DOHH2 (cell line): ENCODE data around the gene METTL22.
A peak's percentile ranks its signal among the peaks of the same experiment; 100 is the strongest.

Experiments used
- H3F3A ChIP-seq: fragments of 200-600 bp; sonication (generic), shearing (Covaris generic); 2 replicates; pipeline ENCODE4 v1.6.0; 2016; ENCODE audit warnings: antibody characterized with exemption, mild to moderate bottlenecking; ENCODE audit not compliant: control insufficient read depth, insufficient read depth
- H3K27ac ChIP-seq: fragments of 200-600 bp; sonication (generic); 2 replicates; pipeline ENCODE4 v1.5.1; 2014; ENCODE audit warnings: low read depth, mild to moderate bottlenecking, low read length, moderate library complexity
- H3K27me3 ChIP-seq: fragments of 200-600 bp; sonication (generic); 2 replicates; pipeline ENCODE4 v1.6.1; 2014; ENCODE audit warnings: mild to moderate bottlenecking, low read length, mixed read lengths; ENCODE audit not compliant: control insufficient read depth
- H3K36me3 ChIP-seq: fragments of 200-600 bp; sonication (generic); 2 replicates; pipeline ENCODE4 v1.6.1; 2014; ENCODE audit warnings: mild to moderate bottlenecking, low read length, moderate library complexity, mixed read lengths; ENCODE audit not compliant: control insufficient read depth
- H3K4me1 ChIP-seq: fragments of 200-600 bp; sonication (generic); 2 replicates; pipeline ENCODE4 v1.6.1; 2014; ENCODE audit warnings: mild to moderate bottlenecking, low read length, mixed read lengths; ENCODE audit not compliant: control insufficient read depth
- H3K4me2 ChIP-seq: fragments of 200-600 bp; sonication (generic); 2 replicates; pipeline ENCODE4 v1.6.0; 2014; ENCODE audit warnings: mild to moderate bottlenecking, low read length, moderate library complexity
- H3K4me3 ChIP-seq: fragments of 200-600 bp; sonication (generic); 2 replicates; pipeline ENCODE4 v1.5.1; 2014; ENCODE audit warnings: mild to moderate bottlenecking, low read length, mixed read lengths
- H3K79me2 ChIP-seq: fragments of 200-600 bp; sonication (generic); 2 replicates; pipeline ENCODE4 v1.6.1; 2014; ENCODE audit warnings: mild to moderate bottlenecking, low read length, mixed read lengths; ENCODE audit not compliant: control insufficient read depth
- H3K9me2 ChIP-seq: fragments of 200-600 bp; sonication (generic); replicated peaks from 2 replicates; pipeline ENCODE4 v1.6.1; 2014; ENCODE audit warnings: mild to moderate bottlenecking, low read length, mixed read lengths; ENCODE audit not compliant: control insufficient read depth
- H3K9me3 ChIP-seq: fragments of 200-600 bp; sonication (generic); 2 replicates; pipeline ENCODE4 v1.6.1; 2014; ENCODE audit warnings: antibody characterized with exemption, low read length, mixed read lengths; ENCODE audit not compliant: control insufficient read depth, insufficient read depth
- H4K20me1 ChIP-seq: fragments of 200-600 bp; sonication (generic); 2 replicates; pipeline ENCODE4 v1.6.0; 2014; ENCODE audit warnings: low read depth, mild to moderate bottlenecking, antibody characterized with exemption, low read length, moderate library complexity; ENCODE audit not compliant: control insufficient read depth, insufficient read depth
- EZH2phosphoT487 ChIP-seq: fragments of 200-600 bp; sonication (generic); IDR thresholded peaks from 2 replicates; pipeline ENCODE4 v1.6.1; 2017; ENCODE audit warnings: borderline replicate concordance, mild to moderate bottlenecking, antibody characterized with exemption, low read length, moderate library complexity, mixed read lengths
- TF ChIP-seq, protein P1 (sequence below): fragments of 200-600 bp; sonication (generic); IDR thresholded peaks from one replicate; pipeline ENCODE4 v1.5.1; 2014; ENCODE audit warnings: antibody characterized with exemption, mild to moderate bottlenecking, low read depth, low read length; ENCODE audit not compliant: poor library complexity, severe bottlenecking

METTL22 gene

DNA sequence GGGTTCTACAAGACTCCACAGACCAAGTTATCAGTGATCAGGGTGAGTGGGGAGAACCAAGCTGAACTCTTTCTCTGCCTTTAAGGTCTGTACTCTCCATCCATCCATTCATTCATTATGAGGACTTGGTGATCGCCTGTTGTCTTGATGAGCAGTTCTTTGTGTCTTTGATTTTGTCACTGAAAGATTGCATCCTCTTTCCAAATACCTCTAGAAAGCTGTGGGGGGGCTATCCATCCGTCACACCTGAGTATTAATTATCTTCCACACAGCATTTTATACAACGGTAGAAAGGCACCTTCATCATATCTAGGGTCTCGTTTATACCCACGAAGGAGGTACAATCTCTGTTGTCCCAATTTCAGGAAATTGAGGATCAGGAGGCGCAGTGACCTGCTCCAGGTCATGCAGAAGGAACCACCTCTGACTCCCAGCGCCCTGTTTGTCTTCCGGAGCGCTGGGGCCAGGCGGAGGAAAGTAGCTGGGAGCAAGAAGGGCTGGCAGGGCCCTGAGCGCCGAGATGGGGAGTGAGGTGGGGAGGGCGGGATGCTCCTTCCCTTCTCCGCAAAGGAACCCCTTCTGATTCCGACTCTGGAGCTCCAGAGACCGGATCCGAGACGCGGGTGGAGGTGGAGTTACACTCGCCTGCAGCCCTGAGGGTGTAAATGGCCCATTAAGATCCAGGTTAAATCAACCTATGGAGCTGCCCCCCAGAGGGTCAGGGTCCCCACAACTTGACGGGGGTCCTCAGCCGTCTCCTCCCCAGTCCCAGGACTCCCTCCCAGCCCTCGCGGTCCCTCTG, 52.3 kb downstream of the METTL22 start:
- peak overlapping the region; percentile 81 for H3K4me3 ChIP-seq

DNA sequence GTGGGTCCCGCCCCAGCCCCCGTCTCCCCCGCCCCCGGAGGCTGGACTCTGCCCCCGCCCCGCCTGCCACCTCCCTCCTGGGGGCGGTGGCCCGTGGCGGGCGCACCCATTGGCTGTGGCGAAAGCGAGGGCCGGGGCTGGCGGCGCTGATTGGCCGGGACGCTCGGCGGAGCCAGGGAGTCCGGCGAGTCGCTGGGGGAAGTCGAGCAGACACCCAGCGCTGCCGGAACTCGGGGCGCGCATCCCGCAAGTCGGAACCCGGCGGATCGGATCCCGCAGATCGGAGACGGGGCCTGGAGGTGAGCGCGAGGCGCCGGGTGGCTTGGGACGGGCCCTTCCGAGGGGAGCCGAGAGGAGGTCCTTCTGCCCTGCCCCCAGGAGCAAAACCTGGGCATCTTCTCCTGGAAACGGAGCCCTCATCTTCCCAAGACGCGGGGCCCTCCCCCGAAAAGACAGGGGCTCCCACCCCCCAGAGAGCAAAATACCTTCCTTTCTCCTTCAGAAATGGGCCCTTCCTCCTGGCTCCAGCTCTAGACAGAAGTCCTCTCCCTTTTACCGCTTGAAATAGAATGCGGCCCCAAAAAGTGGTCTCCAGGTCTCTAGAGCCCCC, 53.0 kb downstream of the METTL22 start, which contains the start of gene ABAT:
Gene ABAT (plus strand): TSS at position 205 of the 610 bp plus-strand sequence. CDS start 61,123 bp downstream, outside the sequence.
- peaks cover 26% of the 10 kb centered on the region for H3K27me3 ChIP-seq
- TF ChIP-seq, protein P1, sequence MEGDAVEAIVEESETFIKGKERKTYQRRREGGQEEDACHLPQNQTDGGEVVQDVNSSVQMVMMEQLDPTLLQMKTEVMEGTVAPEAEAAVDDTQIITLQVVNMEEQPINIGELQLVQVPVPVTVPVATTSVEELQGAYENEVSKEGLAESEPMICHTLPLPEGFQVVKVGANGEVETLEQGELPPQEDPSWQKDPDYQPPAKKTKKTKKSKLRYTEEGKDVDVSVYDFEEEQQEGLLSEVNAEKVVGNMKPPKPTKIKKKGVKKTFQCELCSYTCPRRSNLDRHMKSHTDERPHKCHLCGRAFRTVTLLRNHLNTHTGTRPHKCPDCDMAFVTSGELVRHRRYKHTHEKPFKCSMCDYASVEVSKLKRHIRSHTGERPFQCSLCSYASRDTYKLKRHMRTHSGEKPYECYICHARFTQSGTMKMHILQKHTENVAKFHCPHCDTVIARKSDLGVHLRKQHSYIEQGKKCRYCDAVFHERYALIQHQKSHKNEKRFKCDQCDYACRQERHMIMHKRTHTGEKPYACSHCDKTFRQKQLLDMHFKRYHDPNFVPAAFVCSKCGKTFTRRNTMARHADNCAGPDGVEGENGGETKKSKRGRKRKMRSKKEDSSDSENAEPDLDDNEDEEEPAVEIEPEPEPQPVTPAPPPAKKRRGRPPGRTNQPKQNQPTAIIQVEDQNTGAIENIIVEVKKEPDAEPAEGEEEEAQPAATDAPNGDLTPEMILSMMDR: no peak
- TF ChIP-seq EZH2phosphoT487: no peak

More for the DNA sequence above, 52.3 kb downstream of the METTL22 start:
- Histone ChIP-seq H3K36me3 (no peaks in the 10 kb centered on the region), H4K20me1 (no peaks in the 10 kb centered on the region), H3K9me3 (no peaks in the 10 kb centered on the region), H3K4me2 (peak overlapping the region; percentile 88), H3K79me2 (no peaks in the 10 kb centered on the region), H3K4me1 (peaks cover 12% of the 10 kb centered on the region), H3F3A (no peaks in the 10 kb centered on the region), H3K27me3 (peaks cover 25% of the 10 kb centered on the region), H3K27ac (no peak overlapping the region), H3K9me2 (no peaks in the 10 kb centered on the region)
- no peak for TF ChIP-seq EZH2phosphoT487
- TF ChIP-seq, protein P1: no peak

DNA sequence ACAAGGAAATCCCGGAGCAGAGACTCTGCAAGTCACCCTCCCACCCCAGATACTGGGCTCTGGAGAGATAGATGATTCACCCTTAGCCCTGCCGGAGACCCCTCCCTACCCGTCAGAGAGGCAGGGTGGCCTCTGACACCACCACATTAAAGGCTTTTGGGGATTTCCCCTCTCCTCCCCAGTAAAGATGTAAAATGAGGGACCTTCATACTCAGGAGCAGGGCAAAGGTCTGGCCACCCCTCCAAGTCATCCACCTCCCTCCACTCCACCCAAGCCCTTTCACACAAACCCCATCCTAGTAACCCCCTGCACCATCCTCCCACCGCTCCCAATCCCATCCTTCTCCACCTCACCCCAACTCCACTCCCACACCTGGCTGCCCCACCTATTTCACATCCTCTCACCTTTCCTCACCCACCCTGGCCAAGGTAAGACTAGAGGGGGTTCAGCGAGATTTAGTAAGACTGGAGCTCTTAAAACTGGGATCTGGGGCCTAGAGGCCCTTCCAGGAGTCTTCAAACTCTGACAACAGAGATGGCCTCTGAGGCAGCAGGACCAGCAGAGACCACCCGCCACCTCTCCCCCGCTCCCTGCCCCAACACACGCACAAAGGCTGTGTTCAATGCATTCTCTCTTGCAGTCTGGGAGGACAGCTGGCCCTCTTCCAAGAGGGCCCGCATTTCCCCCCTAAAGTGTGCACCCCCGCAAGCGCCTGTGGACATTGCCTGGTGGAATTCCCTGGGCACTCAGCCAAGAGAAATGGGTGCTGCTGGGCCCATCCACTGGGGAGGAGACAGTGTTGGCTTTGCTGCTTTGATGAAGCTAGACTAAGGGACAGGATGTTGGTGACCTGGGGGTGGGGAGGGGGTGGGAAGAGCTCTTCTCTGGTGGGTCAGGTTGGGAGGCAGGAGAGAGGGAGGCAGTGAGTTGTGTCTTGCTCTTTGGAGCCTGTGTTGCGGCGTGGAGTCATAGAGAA, 54.0 kb downstream of the METTL22 start:
- H3K9me3 ChIP-seq: peaks cover 10% of the 10 kb centered on the region
- H3K27me3 ChIP-seq: peaks cover 33% of the 10 kb centered on the region
- TF ChIP-seq, protein P1: no peak
- no peak for TF ChIP-seq EZH2phosphoT487
- no peaks in the 10 kb centered on the region for H3F3A ChIP-seq
- no peak overlapping the region for H3K27ac ChIP-seq
- peak overlapping the region; percentile 81 for H3K4me3 ChIP-seq
- no peaks in the 10 kb centered on the region for H3K36me3 ChIP-seq
- no peaks in the 10 kb centered on the region for H3K79me2 ChIP-seq
- H3K9me2 ChIP-seq: no peaks in the 10 kb centered on the region
- no peaks in the 10 kb centered on the region for H4K20me1 ChIP-seq
- H3K4me2 ChIP-seq: peak overlapping the region; percentile 88
- H3K4me1 ChIP-seq: peaks cover 18% of the 10 kb centered on the region

More for the DNA sequence above, 53.0 kb downstream of the METTL22 start, which contains the start of gene ABAT:
- Histone ChIP-seq H3F3A (no peaks in the 10 kb centered on the region), H3K27ac (no peak within 1 kb of the TSS), H3K79me2 (no peaks in the 10 kb centered on the region), H4K20me1 (no peaks in the 10 kb centered on the region), H3K4me1 (peaks cover 12% of the 10 kb centered on the region), H3K4me2 (peak within 1 kb of the TSS; percentile 88), H3K9me3 (peaks cover 4% of the 10 kb centered on the region), H3K4me3 (peak within 1 kb of the TSS; percentile 81), H3K36me3 (no peaks in the 10 kb centered on the region), H3K9me2 (no peaks in the 10 kb centered on the region)
